Naive thymus-derived CD4-positive, alpha-beta T cell (primary cell): ENCODE results near the gene APOB. TPM values are rescaled to one million over a fixed set of nuclear protein-coding genes. Genes with fewer than 3 reads are reported as not detected.

Source experiments
- ATAC-seq: fragments of 150-1000 bp; cut with Tn5 transposase; 2 replicates; pipeline ENCODE4 v1.10.0; 2021; ENCODE audit warnings: mild to moderate bottlenecking, moderate library complexity
- CTCF ChIA-PET: fragments of 350-600 bp; sonication (Branson Sonifier 250); formaldehyde crosslinking; loops from one replicate; lab custom pipeline; 2021; ENCODE audit warnings: antibody characterized with exemption; lab: Charles Lee
- POLR2A ChIA-PET: fragments of 350-600 bp; sonication (Branson Sonifier 250); formaldehyde crosslinking; loops from one replicate; lab custom pipeline; 2021; ENCODE audit warnings: antibody characterized with exemption, inconsistent platforms; lab: Charles Lee
- DNase-seq, 9 donors: peaks; one replicate each; pipeline versions ENCODE4 v3.0.0 to v3.0.0-alpha.2; 2020 to 2022; ENCODE audit warnings: mixed read lengths in 1 of 9
- H3K27ac ChIP-seq: one replicate; pipeline ENCODE4 v1.7.0; 2013; ENCODE audit warnings: mild to moderate bottlenecking, low read depth, low read length, moderate library complexity
- H3K27me3 ChIP-seq, 2 donors: one replicate each; pipeline ENCODE4 v1.7.0; 2013; ENCODE audit warnings: low read length in 2 of 2, mild to moderate bottlenecking in 2 of 2, moderate library complexity in 2 of 2; ENCODE audit not compliant: control insufficient read depth in 2 of 2, insufficient read depth in 2 of 2
- H3K36me3 ChIP-seq, 3 experiments: 1 replicate in 2 of 3; 2 replicates in 1 of 3; pipeline ENCODE4 v1.7.0; 2013; ENCODE audit warnings: low read length in 3 of 3, mild to moderate bottlenecking in 3 of 3, moderate library complexity in 1 of 3; ENCODE audit not compliant: insufficient read depth in 3 of 3, control insufficient read depth in 2 of 3
- H3K4me1 ChIP-seq, 2 donors: one replicate each; pipeline ENCODE4 v1.7.0; 2013; ENCODE audit warnings: low read length in 2 of 2, mild to moderate bottlenecking in 2 of 2, moderate library complexity in 1 of 2; ENCODE audit not compliant: control insufficient read depth in 2 of 2, insufficient read depth in 2 of 2
- H3K4me3 ChIP-seq: 2 replicates; pipeline ENCODE4 v1.7.0; 2013; ENCODE audit warnings: mild to moderate bottlenecking, low read length
- H3K9me3 ChIP-seq, 3 experiments: 1 replicate in 2 of 3; 2 replicates in 1 of 3; pipeline ENCODE4 v1.7.0; 2013; ENCODE audit warnings: low read length in 3 of 3; ENCODE audit not compliant: control insufficient read depth in 2 of 3
- H3K27ac Mint-ChIP-seq, 9 donors: one replicate each; pipeline ENCODE4 v1.8.0; 2020 to 2022; ENCODE audit warnings: mixed read lengths in 9 of 9, mild to moderate bottlenecking in 8 of 9, moderate library complexity in 5 of 9, inconsistent platforms in 2 of 9
- H3K27me3 Mint-ChIP-seq, 5 donors: one replicate each; pipeline ENCODE4 v1.8.0; 2021 to 2022; ENCODE audit warnings: mixed read lengths in 5 of 5, mild to moderate bottlenecking in 1 of 5
- H3K36me3 Mint-ChIP-seq, 5 donors: one replicate each; pipeline ENCODE4 v1.8.0; 2020 to 2022; ENCODE audit warnings: mixed read lengths in 5 of 5, mild to moderate bottlenecking in 3 of 5, inconsistent platforms in 1 of 5
- H3K4me1 Mint-ChIP-seq, 7 donors: one replicate each; pipeline ENCODE4 v1.8.0; 2020 to 2022; ENCODE audit warnings: mixed read lengths in 7 of 7, mild to moderate bottlenecking in 3 of 7, inconsistent platforms in 1 of 7
- H3K4me3 Mint-ChIP-seq, 10 donors: one replicate each; pipeline ENCODE4 v1.8.0; 2020 to 2022; ENCODE audit warnings: mild to moderate bottlenecking in 10 of 10, mixed read lengths in 10 of 10, moderate library complexity in 6 of 10, inconsistent platforms in 2 of 10
- H3K9me3 Mint-ChIP-seq, 11 donors: one replicate each; pipeline ENCODE4 v1.8.0; 2020 to 2022; ENCODE audit warnings: mixed read lengths in 11 of 11, mild to moderate bottlenecking in 4 of 11, inconsistent platforms in 1 of 11, moderate library complexity in 1 of 11
- intact Hi-C, 2 donors: fragments of 100-400 bp; cut with micrococcal nuclease; formaldehyde crosslinking; loops; one replicate each; pipeline ENCODE4 v1.15.1; 2023
- polyA plus RNA-seq, 2 donors: library from polyadenylated mRNA; unstranded; fragments of 300-500 nt; fragmentation: Illumina TruSeq; gene quantifications; one replicate each; pipeline ENCODE4 v1.2.3, GENCODE V29; 2021
- total RNA-seq, 6 experiments: library from RNA in 5 of 6; stranded (reverse) in 5 of 6; gene quantifications; 1 replicate in 5 of 6; 2 replicates in 1 of 6; pipeline ENCODE4 v1.2.3 and lab custom pipeline; 2021 to 2026

The APOB gene
- total and polyA plus RNA-seq, 7 experiments from 2014 or later: not detected

- Histone ChIP-seq H3K4me3 (no peak overlapping the region), H3K9me3 (no peaks in the 10 kb centered on the region), H3K27ac (no peak overlapping the region), H3K27me3 (no peaks in the 10 kb centered on the region), H3K36me3 (no peaks in the 10 kb centered on the region), H3K4me1 (no peaks in the 10 kb centered on the region)
- intact Hi-C loops: no loop called here
- Mint-ChIP-seq H3K4me3 (no peak overlapping the region), H3K27me3 (peaks cover 0 to 22% (median 16%) of the 10 kb centered on the region in 5 donors), H3K4me1 (no peaks in the 10 kb centered on the region), H3K9me3 (peaks cover 0 to 7% (median 0%) of the 10 kb centered on the region in 11 donors), H3K27ac (no peak overlapping the region), H3K36me3 (no peaks in the 10 kb centered on the region)
- ChIA-PET CTCF (no interaction called here), POLR2A (no interaction called here)
- no peak for ATAC-seq
- DNase-seq: no peak
Observed at GRCh38 chr2:21017748-21018276, 26.1 kb downstream of the APOB start.

GRCh38 chr2:21015281-21015645, 28.6 kb downstream of the APOB start:
- Mint-ChIP-seq H3K4me1 (no peaks in the 10 kb centered on the region), H3K4me3 (no peak overlapping the region), H3K27me3 (peaks cover 0 to 26% (median 14%) of the 10 kb centered on the region in 5 donors), H3K27ac (no peak overlapping the region), H3K36me3 (no peaks in the 10 kb centered on the region), H3K9me3 (peaks cover 0 to 7% (median 0%) of the 10 kb centered on the region in 11 donors)
- intact Hi-C loops: no loop called here
- H3K4me1 ChIP-seq: no peaks in the 10 kb centered on the region
- no peaks in the 10 kb centered on the region for H3K36me3 ChIP-seq
- DNase-seq (no peak), ATAC-seq (no peak)
- ChIA-PET POLR2A (no interaction called here), CTCF (no interaction called here)
- no peaks in the 10 kb centered on the region for H3K9me3 ChIP-seq
- H3K27ac ChIP-seq: no peak overlapping the region
- H3K27me3 ChIP-seq: no peaks in the 10 kb centered on the region
- H3K4me3 ChIP-seq: no peak overlapping the region

DNA sequence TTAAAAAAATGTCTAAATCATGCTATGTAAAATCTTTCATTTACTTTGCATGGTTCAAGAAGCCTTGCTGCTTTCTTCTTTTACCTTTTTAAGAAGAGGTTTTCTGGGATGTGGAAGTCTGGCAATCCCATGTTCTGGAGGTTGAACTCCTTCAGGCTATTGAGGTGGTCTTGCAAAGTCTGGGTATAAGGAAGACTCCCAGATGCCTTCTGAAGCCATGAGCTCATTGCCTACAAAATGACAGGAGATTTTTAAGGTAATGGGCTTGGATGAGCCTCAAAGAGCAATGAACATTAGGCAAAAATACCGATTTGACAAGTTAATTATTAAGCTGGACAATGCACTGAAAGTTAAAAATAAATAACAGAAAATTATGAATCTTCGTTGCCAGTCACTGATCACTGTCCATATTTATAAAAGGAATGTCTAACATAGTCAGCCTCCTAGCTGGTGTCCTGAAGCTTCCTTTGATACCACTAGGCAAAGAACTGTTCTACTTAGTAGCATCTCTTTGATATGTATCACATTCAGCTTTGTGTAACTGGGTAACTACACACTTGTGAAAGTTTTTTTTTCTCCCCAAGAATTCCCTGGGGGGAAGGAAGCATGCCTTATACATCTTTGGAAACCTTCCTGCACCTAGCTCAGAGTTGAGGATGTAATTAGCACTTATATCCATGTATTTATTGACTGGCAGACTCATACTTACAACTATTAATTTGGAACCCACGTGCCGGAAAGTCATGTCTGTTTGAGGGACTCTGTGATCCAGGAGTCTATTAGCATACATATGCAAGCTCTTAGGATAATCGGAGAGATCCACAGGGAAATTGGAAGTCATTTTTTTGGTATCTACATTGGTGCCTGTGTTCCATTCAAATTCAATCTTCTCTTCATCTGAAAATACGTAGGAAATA, 29.3 kb downstream of the APOB start:
- H3K36me3 Mint-ChIP-seq: no peaks in the 10 kb centered on the region
- no peak overlapping the region for H3K27ac Mint-ChIP-seq
- intact Hi-C loops: no loop called here
- ChIA-PET POLR2A (no interaction called here), CTCF (no interaction called here)
- no peaks in the 10 kb centered on the region for H3K9me3 ChIP-seq
- no peak overlapping the region for H3K4me3 Mint-ChIP-seq
- no peak for DNase-seq
- H3K4me3 ChIP-seq: no peak overlapping the region
- H3K4me1 ChIP-seq: no peaks in the 10 kb centered on the region
- no peak overlapping the region for H3K27ac ChIP-seq
- H3K9me3 Mint-ChIP-seq: peaks cover 0 to 7% (median 0%) of the 10 kb centered on the region in 11 donors
- H3K4me1 Mint-ChIP-seq: no peaks in the 10 kb centered on the region
- no peaks in the 10 kb centered on the region for H3K36me3 ChIP-seq
- no peaks in the 10 kb centered on the region for H3K27me3 ChIP-seq
- H3K27me3 Mint-ChIP-seq: peaks cover 0 to 26% (median 14%) of the 10 kb centered on the region in 5 donors
- no peak for ATAC-seq

DNA sequence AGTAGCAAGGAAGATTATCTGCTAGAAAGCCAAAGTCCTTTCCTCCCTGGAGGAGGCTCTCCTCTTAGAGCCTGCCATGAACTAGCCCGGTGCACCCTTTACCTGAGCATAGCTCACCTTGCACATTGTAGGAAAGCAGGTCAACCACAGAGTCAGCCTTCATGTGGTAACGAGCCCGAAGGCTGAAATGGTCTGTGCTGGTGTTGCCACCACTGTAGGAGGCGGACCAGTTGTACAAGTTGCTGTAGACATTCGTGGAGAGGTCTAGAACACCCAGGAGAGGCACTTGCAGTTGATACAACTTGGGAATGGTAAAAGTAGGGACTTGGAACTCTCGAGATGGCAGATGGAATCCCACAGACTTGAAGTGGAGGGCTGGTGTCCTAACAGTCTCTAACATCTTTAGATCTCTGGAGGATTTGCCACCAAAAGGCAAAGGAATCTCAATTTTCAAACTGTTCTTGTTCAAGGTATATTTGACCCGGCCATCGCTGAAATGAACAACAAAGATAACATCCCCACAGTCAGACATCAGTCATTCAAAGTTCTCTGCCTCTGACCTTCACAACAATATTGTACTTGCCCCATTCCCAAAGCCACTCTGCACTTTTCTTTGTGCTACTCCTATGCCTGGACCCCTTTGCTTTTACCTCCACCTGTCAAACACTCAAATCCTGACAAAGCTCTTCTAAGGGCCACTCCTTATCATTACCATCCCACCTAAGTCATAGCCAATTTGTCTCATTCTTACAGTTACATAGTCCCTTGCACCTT, 30.6 kb downstream of the APOB start:
- no peaks in the 10 kb centered on the region for H3K27me3 ChIP-seq
- H3K4me1 Mint-ChIP-seq: no peaks in the 10 kb centered on the region
- peaks cover 0 to 5% (median 0%) of the 10 kb centered on the region in 11 donors for H3K9me3 Mint-ChIP-seq
- ChIA-PET CTCF (no interaction called here), POLR2A (no interaction called here)
- H3K4me3 Mint-ChIP-seq: no peak overlapping the region
- H3K36me3 Mint-ChIP-seq: no peaks in the 10 kb centered on the region
- H3K27ac Mint-ChIP-seq: no peak overlapping the region
- no peaks in the 10 kb centered on the region for H3K36me3 ChIP-seq
- H3K4me1 ChIP-seq: no peaks in the 10 kb centered on the region
- H3K27ac ChIP-seq: no peak overlapping the region
- no peaks in the 10 kb centered on the region for H3K9me3 ChIP-seq
- H3K4me3 ChIP-seq: no peak overlapping the region
- H3K27me3 Mint-ChIP-seq: peaks cover 0 to 24% (median 15%) of the 10 kb centered on the region in 5 donors
- intact Hi-C loops: no loop called here
- DNase-seq: no peak
- ATAC-seq: no peak

- ATAC-seq (no peak), DNase-seq (no peak)
- no peaks in the 10 kb centered on the region for H3K9me3 ChIP-seq
- POLR2A ChIA-PET: no interaction called here
- no peaks in the 10 kb centered on the region for H3K27me3 ChIP-seq
- H3K4me3 ChIP-seq: no peak overlapping the region
- H3K4me3 Mint-ChIP-seq: no peak overlapping the region
- intact Hi-C loops: no loop called here
- H3K27ac ChIP-seq: no peak overlapping the region
- no peaks in the 10 kb centered on the region for H3K4me1 Mint-ChIP-seq
- no peaks in the 10 kb centered on the region for H3K36me3 Mint-ChIP-seq
- peaks cover 0 to 23% (median 14%) of the 10 kb centered on the region in 5 donors for H3K27me3 Mint-ChIP-seq
- CTCF ChIA-PET: no interaction called here
- H3K36me3 ChIP-seq: no peaks in the 10 kb centered on the region
- no peaks in the 10 kb centered on the region for H3K4me1 ChIP-seq
- peaks cover 0 to 7% (median 0%) of the 10 kb centered on the region in 11 donors for H3K9me3 Mint-ChIP-seq
- no peak overlapping the region for H3K27ac Mint-ChIP-seq
Observed at GRCh38 chr2:21012557-21012937, 31.3 kb downstream of the APOB start.

GRCh38 chr2:21011876-21012556, 31.9 kb downstream of the APOB start:
- Mint-ChIP-seq H3K4me1 (no peaks in the 10 kb centered on the region), H3K27me3 (peaks cover 0 to 23% (median 14%) of the 10 kb centered on the region in 5 donors), H3K4me3 (no peak overlapping the region), H3K27ac (no peak overlapping the region), H3K9me3 (peaks cover 0 to 7% (median 0%) of the 10 kb centered on the region in 11 donors), H3K36me3 (no peaks in the 10 kb centered on the region)
- no peaks in the 10 kb centered on the region for H3K9me3 ChIP-seq
- no peak overlapping the region for H3K4me3 ChIP-seq
- H3K27ac ChIP-seq: no peak overlapping the region
- ChIA-PET POLR2A (no interaction called here), CTCF (no interaction called here)
- no peaks in the 10 kb centered on the region for H3K4me1 ChIP-seq
- ATAC-seq (no peak), DNase-seq (no peak)
- intact Hi-C loops: no loop called here
- H3K27me3 ChIP-seq: no peaks in the 10 kb centered on the region
- no peaks in the 10 kb centered on the region for H3K36me3 ChIP-seq
